GM23338 (cell line): ENCODE data around the gene CDC25C.

Experiments
- EZH2 ChIP-seq: fragments of 200-600 bp; sonication (generic); IDR thresholded peaks from one replicate; pipeline ENCODE4 v1.8.0; 2017; ENCODE audit warnings: antibody characterized with exemption, mild to moderate bottlenecking, low read depth; ENCODE audit not compliant: unreplicated experiment
- POLR2AphosphoS5 ChIP-seq: IDR thresholded peaks from 2 replicates; pipeline ENCODE4 v1.6.1; 2016; ENCODE audit warnings: antibody characterized with exemption, low read depth
- ZNF331 ChIP-seq: fragments of 250-450 bp; sonication (Bioruptor Pico); IDR thresholded peaks from 2 replicates; pipeline ENCODE4 v1.5.0; 2020; ENCODE audit warnings: low read depth, mild to moderate bottlenecking, moderate library complexity
- TF ChIP-seq, protein P1 (sequence below), 2 experiments: fragments of 200-600 bp in 1 of 2; sonication (generic) in 1 of 2; conservative IDR thresholded peaks; 2 replicates each; pipeline versions ENCODE4 v1.5.1 to v1.6.1; 2016 to 2017; ENCODE audit warnings: antibody characterized with exemption in 2 of 2, low read depth in 2 of 2, mild to moderate bottlenecking in 2 of 2, moderate library complexity in 1 of 2

DNA sequence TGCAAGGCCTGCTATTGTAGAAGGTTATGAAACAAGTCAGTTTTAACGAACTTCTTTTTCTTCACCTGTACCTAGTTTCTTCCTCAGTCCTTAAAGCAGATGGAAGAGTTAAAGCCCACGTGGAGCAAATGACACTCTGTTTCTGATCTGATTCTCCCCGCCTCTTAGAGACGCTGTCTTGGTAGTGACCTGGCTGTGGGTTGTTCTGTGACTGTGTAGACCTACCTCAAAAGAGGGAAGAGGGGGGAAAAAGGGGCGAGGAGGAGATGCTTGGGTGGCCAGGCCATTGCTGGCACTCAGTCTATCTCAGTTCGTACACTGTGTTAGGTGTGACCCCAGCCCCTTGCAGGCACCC is 57.8 kb downstream of the CDC25C start:
- no peak for TF ChIP-seq EZH2
- TF ChIP-seq, protein P1, sequence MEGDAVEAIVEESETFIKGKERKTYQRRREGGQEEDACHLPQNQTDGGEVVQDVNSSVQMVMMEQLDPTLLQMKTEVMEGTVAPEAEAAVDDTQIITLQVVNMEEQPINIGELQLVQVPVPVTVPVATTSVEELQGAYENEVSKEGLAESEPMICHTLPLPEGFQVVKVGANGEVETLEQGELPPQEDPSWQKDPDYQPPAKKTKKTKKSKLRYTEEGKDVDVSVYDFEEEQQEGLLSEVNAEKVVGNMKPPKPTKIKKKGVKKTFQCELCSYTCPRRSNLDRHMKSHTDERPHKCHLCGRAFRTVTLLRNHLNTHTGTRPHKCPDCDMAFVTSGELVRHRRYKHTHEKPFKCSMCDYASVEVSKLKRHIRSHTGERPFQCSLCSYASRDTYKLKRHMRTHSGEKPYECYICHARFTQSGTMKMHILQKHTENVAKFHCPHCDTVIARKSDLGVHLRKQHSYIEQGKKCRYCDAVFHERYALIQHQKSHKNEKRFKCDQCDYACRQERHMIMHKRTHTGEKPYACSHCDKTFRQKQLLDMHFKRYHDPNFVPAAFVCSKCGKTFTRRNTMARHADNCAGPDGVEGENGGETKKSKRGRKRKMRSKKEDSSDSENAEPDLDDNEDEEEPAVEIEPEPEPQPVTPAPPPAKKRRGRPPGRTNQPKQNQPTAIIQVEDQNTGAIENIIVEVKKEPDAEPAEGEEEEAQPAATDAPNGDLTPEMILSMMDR (conservative IDR thresholded peaks at IDR 0.05; ENCODE audit: low read depth in 2 of 2), result no peak
- TF ChIP-seq POLR2AphosphoS5, result no peak
- TF ChIP-seq ZNF331, result no peak
